EH (cell line): Measurements from ENCODE around the gene ZNRF2.
A peak's percentile ranks its signal among the peaks of the same experiment; 100 is the strongest.
"Not testable (repeated sequence)": the region's sequence is repeated elsewhere in the genome, so short reads cannot be mapped to it uniquely, and the experiment has no call there.

Experiments used
- DNase-seq: peaks from one replicate; pipeline ENCODE4 v3.0.0-alpha.2; 2015; ENCODE audit warnings: low read depth

ZNRF2 gene

DNA sequence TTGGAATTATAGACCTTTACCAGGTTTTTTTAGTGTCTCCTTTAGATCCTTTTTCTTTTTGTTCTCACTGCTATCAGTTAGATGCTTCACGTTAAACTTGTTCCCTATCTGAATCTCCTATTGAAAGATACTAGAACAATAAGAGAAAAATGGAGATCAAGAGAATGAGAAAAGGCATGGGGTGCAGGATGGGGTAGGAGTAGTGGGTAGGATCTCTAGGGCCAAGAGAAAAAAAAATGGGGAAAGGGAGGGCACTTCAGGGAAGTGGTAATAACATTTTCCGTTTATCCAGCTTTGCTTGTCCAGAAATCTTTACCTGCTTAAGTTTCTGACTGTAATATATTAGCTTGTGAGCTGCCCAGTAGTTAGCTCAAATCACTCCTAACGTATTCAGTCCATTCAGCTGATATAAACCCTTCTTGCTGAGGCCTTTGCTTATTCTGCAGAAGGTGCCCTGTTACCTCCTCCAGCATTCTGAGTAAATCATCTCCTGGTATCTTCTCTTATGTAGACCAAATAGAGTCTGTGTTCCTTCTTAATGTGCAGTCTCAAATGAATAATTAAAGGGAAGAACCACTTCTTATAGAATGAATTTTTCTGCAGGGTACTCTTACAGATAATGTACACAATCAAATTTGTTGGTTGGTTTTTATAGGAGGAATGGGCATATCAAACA lies 69.7 kb downstream of the ZNRF2 start:
- no peak for DNase-seq

DNA sequence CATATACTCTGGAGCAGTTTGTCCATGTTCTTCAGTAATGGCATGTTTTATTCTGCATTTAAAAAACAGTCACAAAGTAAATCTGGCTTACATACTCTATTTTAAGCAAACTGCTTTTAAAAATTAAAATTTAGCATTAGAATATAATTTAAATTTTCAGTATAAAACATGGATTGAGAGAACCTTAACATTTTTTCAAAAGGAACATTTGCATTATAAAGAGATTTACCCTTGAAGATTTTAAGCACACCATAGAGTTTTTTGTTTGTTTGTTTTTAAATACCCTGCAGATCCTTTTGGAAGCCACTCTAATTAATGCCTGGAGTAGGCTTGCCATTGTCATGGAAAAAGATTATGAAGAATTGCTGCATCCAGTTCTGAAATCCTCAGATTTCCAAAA lies 70.4 kb downstream of the ZNRF2 start:
- no peak for DNase-seq

DNA sequence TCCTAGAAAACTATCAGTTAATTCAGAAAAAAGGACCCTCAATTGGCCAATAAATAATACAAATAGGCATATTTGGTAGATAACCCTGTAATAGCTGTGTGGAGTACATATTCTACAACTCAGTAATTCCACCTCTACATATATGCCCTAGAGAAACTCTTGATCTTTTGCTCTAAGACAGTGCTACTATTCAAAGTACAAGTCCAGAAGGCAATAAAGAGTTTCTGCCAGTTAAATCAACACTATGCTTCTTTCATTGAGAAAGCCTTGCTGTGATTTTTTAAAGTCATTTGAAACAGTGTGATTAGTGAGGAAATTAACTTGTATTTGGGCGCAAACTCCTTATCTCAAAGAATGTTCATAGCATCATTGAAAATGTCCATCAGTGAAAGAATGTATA lies 75.6 kb downstream of the ZNRF2 start:
- no peak for DNase-seq

DNA sequence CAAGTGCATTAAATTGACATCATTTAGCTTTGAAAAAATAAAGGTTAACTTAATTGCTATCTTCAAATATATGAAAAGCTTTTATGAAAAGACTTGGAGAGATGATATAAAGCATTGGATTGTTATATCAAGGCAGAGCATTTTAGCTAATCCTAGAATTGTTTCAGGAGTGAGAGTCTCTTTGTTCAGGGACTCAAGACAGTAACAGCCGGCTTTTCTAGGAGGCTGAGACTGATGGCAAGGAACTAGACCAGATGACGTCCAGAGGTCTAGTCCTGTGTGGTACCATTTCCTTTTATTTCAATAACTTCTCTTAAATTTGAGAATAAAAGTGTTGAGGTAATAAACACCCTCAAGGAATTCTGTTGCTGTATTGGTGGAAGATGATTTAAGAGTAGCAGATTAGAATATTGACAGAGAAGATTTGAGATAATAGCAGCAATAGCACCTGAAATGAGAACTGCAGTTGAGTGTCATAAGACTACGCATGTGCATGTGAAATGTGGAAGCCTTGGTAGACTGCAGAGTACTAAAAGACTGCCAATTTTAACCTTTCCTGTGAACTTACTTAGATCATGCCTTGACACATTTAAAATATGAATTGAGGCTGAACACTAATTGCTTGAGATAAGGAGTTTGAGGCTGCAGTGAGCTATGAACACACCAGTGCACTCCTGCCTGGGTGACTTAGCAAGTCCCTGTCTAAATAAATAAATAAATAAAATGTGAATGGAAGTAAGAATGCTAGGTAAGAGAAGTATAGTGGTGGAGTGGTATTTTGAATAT lies 79.6 kb downstream of the ZNRF2 start:
- DNase-seq, result no peak

DNA sequence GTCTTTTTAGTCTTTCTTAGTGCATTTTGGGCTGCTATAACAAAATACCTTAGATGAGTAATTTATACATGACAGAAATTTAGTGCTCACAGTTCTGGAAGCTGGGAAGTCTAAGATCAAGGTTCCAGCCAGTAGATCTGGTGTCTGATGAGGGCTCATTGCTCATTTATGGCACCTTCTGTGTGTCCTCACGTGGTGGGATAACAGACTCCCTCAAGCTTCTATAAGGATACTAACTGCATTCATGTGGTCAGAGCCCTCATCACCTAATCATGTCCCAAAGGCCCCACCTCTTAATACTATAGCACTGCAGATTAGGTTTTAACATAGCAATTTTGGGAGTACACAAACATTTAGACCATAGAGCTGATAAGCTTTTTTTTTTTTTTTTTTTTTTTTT lies 80.4 kb downstream of the ZNRF2 start:
- no peak for DNase-seq

DNA sequence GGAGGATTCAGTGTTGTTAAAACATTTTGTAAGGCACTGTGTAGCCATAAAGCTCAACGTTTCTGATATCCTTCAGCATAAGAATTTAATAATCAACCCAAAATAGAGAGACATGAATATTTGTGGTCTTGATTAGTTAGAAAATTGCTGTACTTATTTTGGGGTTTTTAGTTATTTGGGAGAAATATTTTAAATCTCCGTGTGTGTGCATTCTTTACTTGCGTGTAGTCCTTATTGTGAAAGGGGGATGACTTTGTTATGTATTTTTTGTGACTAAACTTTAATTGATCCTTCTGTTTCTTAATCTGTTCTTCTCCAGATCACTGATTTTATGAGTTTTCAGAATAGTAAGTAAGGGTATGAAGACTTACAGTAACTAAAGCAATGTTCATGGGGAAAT lies 81.2 kb downstream of the ZNRF2 start:
- peak; percentile 58 for DNase-seq

DNA sequence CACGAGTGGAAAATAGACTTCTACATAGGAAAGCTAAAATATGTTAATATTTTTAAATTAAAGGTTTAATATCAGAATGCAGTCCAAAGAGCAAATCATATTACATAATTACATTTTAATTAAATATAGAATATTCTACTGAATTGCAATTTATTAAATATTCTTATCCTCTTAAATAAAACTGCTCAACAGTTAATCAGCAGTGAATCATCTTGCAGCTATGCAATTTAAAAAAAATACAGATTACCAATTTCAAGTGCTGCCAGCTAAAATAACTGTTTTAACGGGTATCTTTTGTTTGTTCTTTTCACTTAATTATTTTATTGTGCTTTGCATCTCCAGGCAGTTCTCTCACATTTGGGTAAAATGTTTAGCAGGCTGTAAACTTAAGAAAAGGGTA lies 82.2 kb downstream of the ZNRF2 start:
- peak; percentile 45 for DNase-seq

DNA sequence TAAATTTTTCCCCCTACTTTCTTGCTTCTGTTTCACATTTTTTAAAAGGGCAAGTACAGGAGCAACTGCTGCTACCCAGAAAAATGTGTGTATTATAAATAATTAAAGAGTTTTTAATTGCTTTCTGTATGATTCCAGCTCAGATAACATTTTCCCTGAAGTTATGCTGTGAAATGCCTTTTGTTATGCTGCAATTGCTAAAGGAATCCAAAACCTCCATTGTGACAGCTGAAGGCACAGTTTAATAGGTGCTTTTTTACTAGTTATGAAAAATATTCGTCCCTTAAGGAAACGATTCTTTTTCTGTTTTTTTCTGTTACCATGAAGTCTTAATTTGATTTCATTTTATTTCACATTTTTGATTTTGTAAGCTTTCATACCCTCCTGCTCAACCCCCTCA lies 83.2 kb downstream of the ZNRF2 start:
- DNase-seq, result peak; percentile 13

DNA sequence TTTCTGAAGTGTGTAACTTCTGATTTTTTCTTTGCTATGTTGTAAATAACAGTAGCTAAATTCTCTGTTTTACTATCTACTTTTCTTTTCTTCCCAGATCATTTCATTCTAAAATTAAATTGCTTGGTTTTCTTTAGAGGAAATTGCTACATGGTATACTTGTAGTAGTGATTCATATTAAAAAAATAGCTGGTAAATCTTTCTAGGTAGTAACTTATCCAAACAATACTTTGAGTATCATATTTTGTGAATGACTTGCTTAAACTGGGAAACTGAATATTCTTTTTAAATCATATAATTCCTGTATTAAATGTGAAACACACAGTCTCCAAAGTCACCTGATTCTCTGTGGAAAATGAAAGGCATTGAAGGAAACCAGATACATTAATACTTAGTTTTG lies 85.5 kb downstream of the ZNRF2 start:
- DNase-seq, result peak; percentile 9

DNA sequence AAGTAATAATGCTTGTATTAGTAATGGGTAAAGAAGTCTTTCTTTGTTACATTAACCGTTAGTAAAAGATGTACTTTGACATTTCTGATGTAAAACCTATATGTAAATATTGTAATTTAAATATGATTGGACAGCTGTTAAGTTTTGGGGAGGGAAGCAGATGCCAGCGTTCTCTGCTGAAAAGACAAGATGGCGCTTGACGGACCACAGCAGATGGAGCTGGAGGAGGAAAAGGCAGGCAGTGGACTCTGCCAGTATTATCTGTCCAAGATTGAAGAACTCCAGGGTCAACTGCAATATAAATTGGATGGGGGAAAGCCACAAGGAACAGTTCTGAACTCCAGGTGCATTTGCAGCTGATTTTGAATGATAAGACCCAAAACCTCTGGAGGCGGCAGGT lies 86.9 kb downstream of the ZNRF2 start:
- no peak for DNase-seq

DNA sequence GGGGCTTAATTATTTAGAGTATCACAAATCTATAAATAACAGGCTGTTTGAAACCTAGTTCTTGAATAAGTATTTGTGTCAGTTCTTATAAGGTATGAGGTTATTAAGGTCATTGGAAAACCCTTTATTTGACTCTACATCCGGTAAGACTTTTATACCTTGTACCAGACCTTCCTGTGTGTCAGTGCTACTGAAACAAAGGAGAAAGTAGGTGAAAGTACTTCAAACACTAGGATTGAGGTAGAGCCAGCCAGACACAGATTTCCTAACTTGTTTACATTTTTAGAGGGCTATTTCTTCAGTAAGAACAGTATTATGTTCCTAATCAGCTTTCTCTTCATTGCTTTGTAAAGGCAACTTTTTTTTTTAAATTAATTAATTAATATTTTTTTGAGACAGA lies 93.9 kb downstream of the ZNRF2 start:
- DNase-seq, result no peak

DNA sequence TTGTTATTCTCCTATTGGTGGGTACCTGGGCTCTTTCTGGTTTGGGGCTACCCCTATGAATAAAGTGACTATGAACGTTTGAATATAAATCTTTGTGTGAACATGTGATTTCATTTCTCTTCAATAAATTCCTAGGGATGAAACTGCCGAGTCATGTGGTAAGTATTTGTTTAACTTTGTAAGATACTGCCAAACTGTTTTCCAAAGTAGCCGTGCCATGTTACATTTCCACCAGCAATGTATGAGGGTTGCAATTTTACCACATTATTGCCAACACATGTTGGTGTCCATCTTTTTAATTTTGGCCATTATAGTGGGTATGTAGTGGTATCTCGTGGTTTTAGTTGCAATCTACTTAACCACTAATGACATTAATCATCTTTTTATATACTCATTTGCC lies 94.7 kb downstream of the ZNRF2 start:
- DNase-seq, result peak; percentile 56

DNA sequence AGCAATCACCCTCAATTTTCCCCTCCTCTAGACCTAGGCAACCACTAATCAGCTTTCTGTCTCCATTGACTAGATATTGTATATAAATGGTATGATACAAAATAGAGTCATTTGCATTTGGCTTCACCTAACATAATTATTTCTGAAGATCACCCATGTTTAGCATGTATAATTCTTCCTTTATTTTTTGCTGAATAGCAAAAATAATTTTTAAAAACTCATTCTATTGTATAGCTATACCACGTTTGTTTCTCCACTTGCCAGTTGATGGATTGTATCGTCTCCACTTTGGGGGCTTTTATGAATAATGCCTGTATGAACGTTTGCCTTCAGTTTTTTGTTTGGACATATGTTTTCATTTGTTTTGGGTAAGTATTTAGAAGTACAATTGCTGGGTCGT lies 95.3 kb downstream of the ZNRF2 start:
- DNase-seq, result no peak

DNA sequence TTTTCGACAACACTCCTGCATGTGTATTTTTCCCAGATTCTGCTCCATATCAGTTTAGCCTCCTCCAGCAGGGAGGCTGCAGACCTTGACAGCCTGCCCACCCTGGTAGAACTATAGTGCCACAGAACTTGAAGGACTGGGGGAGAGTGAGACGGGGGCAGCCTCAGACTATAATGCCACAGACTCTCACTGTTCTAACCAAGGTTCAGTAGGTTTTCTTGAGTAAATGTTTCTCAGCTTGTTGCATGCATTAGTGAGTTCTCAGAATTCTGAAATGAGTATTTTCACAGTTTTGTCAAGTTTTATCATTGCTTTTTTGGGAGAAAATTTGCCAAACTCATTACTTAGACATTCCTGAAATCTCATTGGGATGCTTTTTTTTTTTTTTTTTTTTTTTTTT lies 95.9 kb downstream of the ZNRF2 start:
- no peak for DNase-seq

DNA sequence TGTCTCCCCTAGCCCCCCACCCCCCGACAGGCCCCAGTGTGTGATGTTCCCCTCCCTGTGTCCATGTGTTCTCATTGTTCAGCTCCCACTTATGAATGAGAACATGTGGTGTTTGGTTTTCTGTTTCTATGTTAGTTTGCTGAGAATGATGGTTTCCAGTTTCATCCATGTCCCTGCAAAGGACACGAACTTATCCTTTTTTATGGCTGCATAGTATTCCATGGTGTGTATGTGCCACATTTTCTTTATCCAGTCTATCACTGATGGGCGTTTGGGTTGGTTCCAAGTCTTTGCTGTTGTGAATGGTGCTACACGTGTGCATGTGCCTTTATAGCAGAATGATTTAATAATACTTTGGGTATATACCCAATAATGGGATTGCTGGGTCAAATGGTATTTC lies 96.4 kb downstream of the ZNRF2 start:
- not testable (repeated sequence) for DNase-seq

DNA sequence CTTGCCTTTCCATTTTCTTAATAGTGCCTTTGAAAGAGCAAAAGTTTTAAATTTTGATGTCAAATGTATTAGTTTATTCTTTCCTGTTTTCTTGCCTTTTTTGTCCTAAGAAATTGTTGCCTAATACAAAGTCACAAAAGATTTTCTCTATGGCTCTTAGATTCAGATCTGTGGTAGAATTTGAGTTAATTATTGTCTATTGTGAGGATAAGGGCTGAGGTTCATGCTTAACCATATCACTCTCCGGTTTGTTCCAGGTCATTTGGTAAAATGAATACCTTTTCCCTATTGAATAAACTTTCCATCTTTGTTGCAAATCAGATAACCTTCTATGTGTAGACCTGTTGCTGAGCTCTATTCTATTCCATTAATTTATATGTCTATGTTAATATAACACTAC lies 98.2 kb downstream of the ZNRF2 start:
- no peak for DNase-seq

DNA sequence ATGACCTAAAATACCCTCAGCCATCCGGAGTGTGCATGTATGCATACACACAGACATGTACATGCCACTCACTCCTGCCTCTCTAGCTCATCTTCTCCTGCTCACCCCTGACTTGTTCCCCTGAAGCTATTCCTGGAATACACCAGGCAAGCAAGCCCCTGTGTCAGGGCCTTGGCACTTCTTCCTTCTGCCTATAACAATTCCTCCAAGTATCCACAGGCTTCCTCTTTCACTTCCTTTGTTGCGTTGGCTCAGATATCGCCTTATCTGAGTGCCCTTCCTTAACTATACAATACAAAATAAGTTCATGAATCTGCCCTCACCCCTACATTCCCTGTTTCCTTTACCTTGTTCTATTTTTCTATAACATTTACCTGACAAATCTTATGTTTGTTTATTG lies 105.4 kb downstream of the ZNRF2 start:
- no peak for DNase-seq

DNA sequence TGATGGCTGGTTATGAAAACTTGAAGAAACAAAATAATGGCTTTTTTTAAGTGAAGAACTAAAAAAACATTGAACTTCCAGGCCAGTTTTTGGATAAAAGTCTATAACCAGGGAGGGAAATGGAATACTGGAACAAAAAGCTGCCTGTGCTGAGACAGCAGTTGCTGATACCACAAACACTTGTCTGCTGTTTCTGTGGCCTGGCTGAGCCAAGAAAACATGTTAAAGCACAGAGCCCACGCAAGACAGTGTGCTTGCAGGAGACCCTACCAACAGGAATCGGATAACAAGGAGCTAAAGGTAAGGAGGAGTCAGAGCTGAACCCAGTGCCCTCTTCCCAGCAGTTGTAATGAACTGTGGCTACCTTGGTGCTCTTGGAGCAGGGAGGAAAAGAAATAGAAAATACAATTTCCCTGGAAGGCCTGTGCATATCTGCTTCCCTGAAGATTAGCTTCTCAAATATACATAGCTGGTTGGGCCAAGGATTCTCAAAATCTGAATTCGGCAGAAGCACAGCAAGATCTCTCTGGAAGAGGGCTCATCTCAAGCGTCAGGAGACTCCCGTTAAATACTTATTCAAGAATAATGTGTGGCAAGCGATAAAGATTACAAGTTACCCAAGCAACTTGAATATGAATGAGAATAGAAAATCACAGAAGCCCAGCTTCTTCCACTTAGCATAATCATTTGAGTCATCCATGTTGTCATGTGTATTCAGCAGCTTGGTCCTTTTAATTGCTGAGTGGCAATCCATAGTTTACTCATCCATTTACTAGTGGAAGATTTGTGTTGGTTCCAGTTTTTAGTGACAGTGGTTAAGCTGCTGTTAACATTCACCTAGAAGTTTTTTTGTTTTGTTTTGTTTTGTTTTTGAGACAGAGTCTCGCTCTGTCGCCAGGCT lies 106.6 kb downstream of the ZNRF2 start:
- DNase-seq, result no peak

DNA sequence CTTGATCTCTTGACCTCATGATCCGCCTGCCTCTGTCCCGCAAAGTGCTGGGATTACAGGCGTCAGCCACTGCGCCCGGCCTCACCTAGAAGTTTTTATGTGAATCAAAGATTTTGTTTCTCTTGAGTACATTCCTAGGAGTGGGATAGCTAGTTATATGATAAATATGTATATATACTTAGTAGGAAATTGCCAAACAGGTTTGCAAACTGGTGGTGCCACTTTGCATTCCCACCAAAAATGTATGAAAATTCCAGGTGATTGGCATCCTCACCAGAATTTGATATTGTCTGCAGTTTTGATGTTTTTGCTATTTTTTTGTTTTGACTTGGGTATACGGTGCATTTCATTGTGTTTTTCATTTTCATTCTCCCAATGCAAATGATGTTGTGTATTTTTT lies 107.4 kb downstream of the ZNRF2 start:
- DNase-seq, result no peak

DNA sequence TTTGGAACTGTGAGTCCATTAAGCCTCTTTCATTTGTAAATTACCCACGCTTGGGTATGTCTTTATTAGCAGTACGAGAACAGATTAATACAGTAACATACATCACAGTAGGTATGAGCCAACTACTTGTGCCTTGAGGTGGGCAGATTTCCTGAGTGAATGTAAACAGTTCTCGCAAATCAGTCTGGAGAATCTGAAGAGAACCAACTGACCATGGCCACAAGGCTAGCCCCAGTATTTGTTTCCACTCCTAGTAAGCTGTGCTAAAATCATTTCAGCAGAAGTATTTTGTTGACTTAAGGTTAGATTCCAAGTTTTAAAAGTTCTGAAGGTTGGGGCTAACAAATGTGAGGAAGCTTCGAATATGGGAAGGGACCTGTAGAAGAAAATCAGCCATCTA lies 111.3 kb downstream of the ZNRF2 start:
- no peak for DNase-seq

DNA sequence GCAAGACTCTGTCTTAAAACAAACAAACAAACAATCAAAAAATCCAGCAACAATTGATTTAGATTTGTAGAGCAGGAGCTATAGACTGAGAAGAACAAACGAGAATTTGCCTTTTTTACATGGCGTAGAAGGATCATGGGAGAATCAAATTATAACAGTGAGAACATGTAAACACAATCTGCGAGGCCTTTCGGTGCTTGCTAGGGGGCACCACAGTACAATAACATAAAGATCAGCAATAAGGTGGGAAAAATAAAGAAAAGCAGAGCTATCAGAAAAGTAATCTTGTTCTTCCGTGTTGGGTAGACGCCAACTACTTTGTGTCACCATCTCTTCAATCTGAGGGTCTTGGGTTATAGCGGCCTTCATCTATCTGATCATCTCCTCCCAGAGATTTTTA lies 112.0 kb downstream of the ZNRF2 start:
- DNase-seq, result no peak

DNA sequence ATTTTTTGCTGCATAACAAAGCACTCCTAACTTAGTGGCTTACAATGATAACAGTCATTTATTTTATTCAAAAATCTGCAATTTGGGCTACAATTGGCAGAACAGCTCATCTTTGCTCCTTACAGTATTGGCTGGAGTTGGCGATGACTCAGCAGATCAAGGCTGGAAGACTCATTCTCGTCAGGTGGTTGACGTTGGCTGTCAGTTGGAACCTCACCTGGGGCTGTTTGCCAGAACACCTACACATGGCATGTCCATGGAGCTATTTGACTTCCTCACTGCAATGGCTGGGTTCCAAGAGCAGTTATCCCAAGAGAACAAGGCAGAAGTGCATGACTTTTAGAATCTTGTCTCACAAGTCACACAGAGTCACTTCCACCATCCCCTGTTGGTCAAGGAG lies 119.1 kb downstream of the ZNRF2 start:
- DNase-seq, result no peak

DNA sequence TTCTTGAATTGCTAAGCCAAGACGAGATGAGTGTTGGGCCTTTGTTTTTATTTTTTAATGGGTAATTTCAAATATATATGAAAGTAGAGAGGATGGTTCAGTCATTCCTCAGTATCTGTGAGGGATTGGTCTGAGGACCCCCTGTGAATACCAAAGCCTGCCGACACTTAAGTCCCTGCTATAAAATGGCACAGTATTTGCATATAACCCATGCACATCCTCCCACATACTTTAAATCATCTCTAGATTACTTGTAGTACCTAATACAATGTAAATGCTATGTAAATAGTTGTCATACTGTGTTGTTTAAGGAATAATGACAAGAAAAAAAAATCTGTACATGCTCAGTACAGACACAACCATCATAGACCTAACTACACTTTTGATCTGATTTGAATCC lies 120.8 kb downstream of the ZNRF2 start:
- no peak for DNase-seq
